ENCODE results near the gene NR0B2. TPM values are rescaled to one million over a fixed set of nuclear protein-coding genes. Genes with fewer than 3 reads are reported as not detected.

The NR0B2 gene
- total and polyA plus RNA-seq, 2 of the 13 experiments (the other 11 are each of a cell fraction or from before 2014, with no cell fraction given) = 72.5 to 133 TPM

DNA sequence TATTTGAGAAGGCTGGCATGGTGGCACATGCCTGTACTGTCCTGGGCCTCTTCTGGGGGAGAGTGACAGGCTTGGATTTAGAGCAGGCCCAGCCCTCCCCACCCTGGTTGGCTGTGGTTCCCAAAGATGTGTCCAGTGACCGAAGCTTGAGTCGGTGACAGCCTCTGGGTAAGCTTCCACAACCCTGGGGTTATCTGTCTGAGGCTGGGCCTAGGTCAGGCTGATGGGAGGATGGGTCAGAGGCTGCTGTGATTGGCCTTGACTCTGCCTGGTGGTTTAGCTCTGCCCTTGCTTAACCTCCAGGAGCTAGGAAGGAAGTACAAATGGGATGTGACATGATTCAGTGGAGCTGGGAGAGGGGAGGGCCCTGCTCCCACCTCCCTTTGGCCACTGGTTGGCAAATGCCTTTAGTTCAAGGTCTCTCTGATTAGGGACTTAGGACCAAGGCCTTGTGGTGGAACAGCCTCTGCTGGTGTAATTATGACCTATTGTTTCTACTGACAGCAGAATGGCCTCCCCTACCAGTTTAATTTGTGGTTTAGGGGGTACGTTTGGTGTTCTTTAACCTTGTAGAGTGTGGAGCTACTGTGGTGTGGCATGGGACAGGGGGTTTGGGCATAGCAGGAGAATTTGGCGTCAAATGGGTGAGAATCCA lies 24.4 kb upstream of the NR0B2 start (continued):
- TF ChIP-seq ZFP37 (CRISPR knock-in tag; IDR thresholded peaks at IDR 0.05; ENCODE audit: borderline replicate concordance) (no peak), RFX1 (IDR thresholded peaks at IDR 0.05) (no peak), NFATC3 (CRISPR knock-in tag; IDR thresholded peaks at IDR 0.05) (no peak), NFIB (CRISPR knock-in tag; IDR thresholded peaks at IDR 0.05; ENCODE audit: borderline replicate concordance) (no peak), RBAK (CRISPR knock-in tag; IDR thresholded peaks at IDR 0.05) (no peak), ZFP36 (IDR thresholded peaks at IDR 0.05; ENCODE audit: borderline replicate concordance, low read depth, low read length, partially characterized antibody) (no peak), EHMT2 (IDR thresholded peaks at IDR 0.05; ENCODE audit: borderline replicate concordance, low read depth, low read length) (0 out of 2 replicates have a peak, but pooled peaks have one; percentile 35), SP140L (CRISPR knock-in tag; IDR thresholded peaks at IDR 0.05; ENCODE audit: borderline replicate concordance) (no peak), SP5 (CRISPR knock-in tag; IDR thresholded peaks at IDR 0.05; ENCODE audit: borderline replicate concordance, low read depth) (peak; percentile 85), ZFX (CRISPR knock-in tag; IDR thresholded peaks at IDR 0.05; ENCODE audit: low read depth) (peak; percentile 92), ZNF335 (CRISPR knock-in tag; IDR thresholded peaks at IDR 0.05) (no peak), LCORL (IDR thresholded peaks at IDR 0.05) (no peak), LCORL (CRISPR knock-in tag; IDR thresholded peaks at IDR 0.05) (peak; percentile 96), ZNF441 (CRISPR knock-in tag; IDR thresholded peaks at IDR 0.05; ENCODE audit: borderline replicate concordance) (peak; percentile 66; the same call in 1 of the 2 replicates), ZNF720 (CRISPR knock-in tag; IDR thresholded peaks at IDR 0.05) (no peak), RAD21 (CRISPR knock-in tag; IDR thresholded peaks at IDR 0.05) (no peak; the same call in 1 of the 2 replicates)
- TF ChIP-seq, protein P1, sequence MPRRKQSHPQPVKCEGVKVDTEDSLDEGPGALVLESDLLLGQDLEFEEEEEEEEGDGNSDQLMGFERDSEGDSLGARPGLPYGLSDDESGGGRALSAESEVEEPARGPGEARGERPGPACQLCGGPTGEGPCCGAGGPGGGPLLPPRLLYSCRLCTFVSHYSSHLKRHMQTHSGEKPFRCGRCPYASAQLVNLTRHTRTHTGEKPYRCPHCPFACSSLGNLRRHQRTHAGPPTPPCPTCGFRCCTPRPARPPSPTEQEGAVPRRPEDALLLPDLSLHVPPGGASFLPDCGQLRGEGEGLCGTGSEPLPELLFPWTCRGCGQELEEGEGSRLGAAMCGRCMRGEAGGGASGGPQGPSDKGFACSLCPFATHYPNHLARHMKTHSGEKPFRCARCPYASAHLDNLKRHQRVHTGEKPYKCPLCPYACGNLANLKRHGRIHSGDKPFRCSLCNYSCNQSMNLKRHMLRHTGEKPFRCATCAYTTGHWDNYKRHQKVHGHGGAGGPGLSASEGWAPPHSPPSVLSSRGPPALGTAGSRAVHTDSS (CRISPR knock-in tag; conservative IDR thresholded peaks at IDR 0.05) = no peak
- TF ChIP-seq, protein P2, sequence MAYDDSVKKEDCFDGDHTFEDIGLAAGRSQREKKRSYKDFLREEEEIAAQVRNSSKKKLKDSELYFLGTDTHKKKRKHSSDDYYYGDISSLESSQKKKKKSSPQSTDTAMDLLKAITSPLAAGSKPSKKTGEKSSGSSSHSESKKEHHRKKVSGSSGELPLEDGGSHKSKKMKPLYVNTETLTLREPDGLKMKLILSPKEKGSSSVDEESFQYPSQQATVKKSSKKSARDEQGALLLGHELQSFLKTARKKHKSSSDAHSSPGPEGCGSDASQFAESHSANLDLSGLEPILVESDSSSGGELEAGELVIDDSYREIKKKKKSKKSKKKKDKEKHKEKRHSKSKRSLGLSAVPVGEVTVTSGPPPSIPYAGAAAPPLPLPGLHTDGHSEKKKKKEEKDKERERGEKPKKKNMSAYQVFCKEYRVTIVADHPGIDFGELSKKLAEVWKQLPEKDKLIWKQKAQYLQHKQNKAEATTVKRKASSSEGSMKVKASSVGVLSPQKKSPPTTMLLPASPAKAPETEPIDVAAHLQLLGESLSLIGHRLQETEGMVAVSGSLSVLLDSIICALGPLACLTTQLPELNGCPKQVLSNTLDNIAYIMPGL (CRISPR knock-in tag; IDR thresholded peaks at IDR 0.05; ENCODE audit: borderline replicate concordance in 1 of 2, low read depth in 1 of 2) = peak; percentile 42 to 53; a peak in 1 of 4 replicates
- TF ChIP-seq, protein P3, sequence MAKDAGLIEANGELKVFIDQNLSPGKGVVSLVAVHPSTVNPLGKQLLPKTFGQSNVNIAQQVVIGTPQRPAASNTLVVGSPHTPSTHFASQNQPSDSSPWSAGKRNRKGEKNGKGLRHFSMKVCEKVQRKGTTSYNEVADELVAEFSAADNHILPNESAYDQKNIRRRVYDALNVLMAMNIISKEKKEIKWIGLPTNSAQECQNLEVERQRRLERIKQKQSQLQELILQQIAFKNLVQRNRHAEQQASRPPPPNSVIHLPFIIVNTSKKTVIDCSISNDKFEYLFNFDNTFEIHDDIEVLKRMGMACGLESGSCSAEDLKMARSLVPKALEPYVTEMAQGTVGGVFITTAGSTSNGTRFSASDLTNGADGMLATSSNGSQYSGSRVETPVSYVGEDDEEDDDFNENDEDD (CRISPR knock-in tag; IDR thresholded peaks at IDR 0.05; ENCODE audit: borderline replicate concordance) = no peak
- TF ChIP-seq, protein P4, sequence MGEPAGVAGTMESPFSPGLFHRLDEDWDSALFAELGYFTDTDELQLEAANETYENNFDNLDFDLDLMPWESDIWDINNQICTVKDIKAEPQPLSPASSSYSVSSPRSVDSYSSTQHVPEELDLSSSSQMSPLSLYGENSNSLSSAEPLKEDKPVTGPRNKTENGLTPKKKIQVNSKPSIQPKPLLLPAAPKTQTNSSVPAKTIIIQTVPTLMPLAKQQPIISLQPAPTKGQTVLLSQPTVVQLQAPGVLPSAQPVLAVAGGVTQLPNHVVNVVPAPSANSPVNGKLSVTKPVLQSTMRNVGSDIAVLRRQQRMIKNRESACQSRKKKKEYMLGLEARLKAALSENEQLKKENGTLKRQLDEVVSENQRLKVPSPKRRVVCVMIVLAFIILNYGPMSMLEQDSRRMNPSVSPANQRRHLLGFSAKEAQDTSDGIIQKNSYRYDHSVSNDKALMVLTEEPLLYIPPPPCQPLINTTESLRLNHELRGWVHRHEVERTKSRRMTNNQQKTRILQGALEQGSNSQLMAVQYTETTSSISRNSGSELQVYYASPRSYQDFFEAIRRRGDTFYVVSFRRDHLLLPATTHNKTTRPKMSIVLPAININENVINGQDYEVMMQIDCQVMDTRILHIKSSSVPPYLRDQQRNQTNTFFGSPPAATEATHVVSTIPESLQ (CRISPR knock-in tag; conservative IDR thresholded peaks at IDR 0.05) = no peak
- TF ChIP-seq, protein P5, sequence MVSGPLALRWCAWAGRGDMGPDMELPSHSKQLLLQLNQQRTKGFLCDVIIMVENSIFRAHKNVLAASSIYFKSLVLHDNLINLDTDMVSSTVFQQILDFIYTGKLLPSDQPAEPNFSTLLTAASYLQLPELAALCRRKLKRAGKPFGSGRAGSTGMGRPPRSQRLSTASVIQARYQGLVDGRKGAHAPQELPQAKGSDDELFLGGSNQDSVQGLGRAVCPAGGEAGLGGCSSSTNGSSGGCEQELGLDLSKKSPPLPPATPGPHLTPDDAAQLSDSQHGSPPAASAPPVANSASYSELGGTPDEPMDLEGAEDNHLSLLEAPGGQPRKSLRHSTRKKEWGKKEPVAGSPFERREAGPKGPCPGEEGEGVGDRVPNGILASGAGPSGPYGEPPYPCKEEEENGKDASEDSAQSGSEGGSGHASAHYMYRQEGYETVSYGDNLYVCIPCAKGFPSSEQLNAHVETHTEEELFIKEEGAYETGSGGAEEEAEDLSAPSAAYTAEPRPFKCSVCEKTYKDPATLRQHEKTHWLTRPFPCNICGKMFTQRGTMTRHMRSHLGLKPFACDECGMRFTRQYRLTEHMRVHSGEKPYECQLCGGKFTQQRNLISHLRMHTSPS (CRISPR knock-in tag; IDR thresholded peaks at IDR 0.05; ENCODE audit: low read depth) = peak; percentile 91; the same call in 1 of the 2 replicates

Data from HepG2 (cell line).